SK-N-SH (cell line): ENCODE data around the gene WDR88. TPM values are rescaled to one million over a fixed set of nuclear protein-coding genes. Genes with fewer than 3 reads are reported as not detected.

Experiments
- CTCF ChIA-PET: fragments of 300-600, 350-600 bp; formaldehyde crosslinking; extraction: SDS; loops from one replicate; lab custom pipeline; 2021; lab: Yijun Ruan, JAX
- POLR2A ChIA-PET: fragments of 350-600 bp; sonication (Branson Sonifier 250); formaldehyde crosslinking; extraction: SDS; loops from one replicate; lab custom pipeline; 2020; ENCODE audit warnings: antibody characterized with exemption, inconsistent platforms; lab: Yijun Ruan, JAX
- DNase-seq: peaks from one replicate; pipeline ENCODE4 v3.0.0; 2012
- H2AFZ ChIP-seq: fragments of 200-600 bp; sonication (generic); 2 replicates; pipeline ENCODE4 v1.8.1; 2016; ENCODE audit warnings: antibody characterized with exemption, mild to moderate bottlenecking, low read depth
- H3F3A ChIP-seq: fragments of 200-600 bp; sonication (generic); replicated peaks from 2 replicates; pipeline ENCODE3; 2016; ENCODE audit warnings: antibody characterized with exemption, mild to moderate bottlenecking; ENCODE audit not compliant: insufficient read depth
- H3K27ac ChIP-seq, 2 experiments: fragments of 200-500 bp in 1 of 2; fragments of 200-600 bp in 1 of 2; sonication (Bioruptor generic) in 1 of 2; sonication (generic), shearing (Covaris generic) in 1 of 2; 2 replicates each; pipeline versions ENCODE4 v1.5.1 to v1.6.1; 2014 to 2016; ENCODE audit warnings: low read depth in 2 of 2, inconsistent platforms in 1 of 2, low read length in 1 of 2, mild to moderate bottlenecking in 1 of 2, mixed read lengths in 1 of 2
- H3K27me3 ChIP-seq: fragments of 200-600 bp; sonication (generic), shearing (Covaris generic); 2 replicates; pipeline ENCODE4 v1.6.1; 2016; ENCODE audit warnings: mixed run types; ENCODE audit not compliant: insufficient read depth
- H3K36me3 ChIP-seq, 2 experiments: fragments of 200-500 bp in 1 of 2; fragments of 200-600 bp in 1 of 2; sonication (Bioruptor generic) in 1 of 2; sonication (generic) in 1 of 2; replicated peaks in 1 of 2; 2 replicates each; pipeline versions ENCODE3 to v1.5.1; 2014 to 2016; ENCODE audit warnings: low read length in 1 of 2, mild to moderate bottlenecking in 1 of 2; ENCODE audit not compliant: insufficient read depth in 2 of 2, control insufficient read depth in 1 of 2
- H3K4me1 ChIP-seq, 2 experiments: fragments of 200-500 bp in 1 of 2; fragments of 200-600 bp in 1 of 2; sonication (Bioruptor generic) in 1 of 2; sonication (generic), shearing (Covaris generic) in 1 of 2; 2 replicates each; pipeline versions ENCODE4 v1.5.1 to v1.6.1; 2014 to 2016; ENCODE audit warnings: low read depth in 1 of 2, low read length in 1 of 2, mixed run types in 1 of 2; ENCODE audit not compliant: insufficient read depth in 2 of 2, control insufficient read depth in 1 of 2
- H3K4me2 ChIP-seq: fragments of 200-600 bp; sonication (generic), shearing (Covaris generic); 2 replicates; pipeline ENCODE4 v1.6.1; 2017; ENCODE audit warnings: mixed run types
- H3K4me3 ChIP-seq, 2 experiments: fragments of 200-500 bp in 1 of 2; fragments of 200-600 bp in 1 of 2; sonication (Bioruptor generic) in 1 of 2; sonication (generic), shearing (Covaris generic) in 1 of 2; 2 replicates each; pipeline versions ENCODE4 v1.5.1 to v1.8.1; 2014 to 2016; ENCODE audit warnings: low read depth in 2 of 2, inconsistent platforms in 1 of 2, low read length in 1 of 2, mild to moderate bottlenecking in 1 of 2, mixed read lengths in 1 of 2, moderate library complexity in 1 of 2
- H3K79me2 ChIP-seq: fragments of 200-600 bp; sonication (generic); 2 replicates; pipeline ENCODE4 v1.8.1; 2017; ENCODE audit warnings: mild to moderate bottlenecking; ENCODE audit not compliant: insufficient read depth
- H3K9ac ChIP-seq: fragments of 200-600 bp; sonication (generic); 2 replicates; pipeline ENCODE4 v1.6.1; 2017; ENCODE audit warnings: mixed run types
- H3K9me2 ChIP-seq: fragments of 200-600 bp; sonication (generic); 2 replicates; pipeline ENCODE4 v1.6.1; 2017; ENCODE audit warnings: mixed run types
- H3K9me3 ChIP-seq: fragments of 200-600 bp; sonication (generic); 2 replicates; pipeline ENCODE4 v1.6.1; 2017; ENCODE audit warnings: mixed run types, mild to moderate bottlenecking, moderate library complexity
- H4K20me1 ChIP-seq: fragments of 200-600 bp; sonication (generic); 2 replicates; pipeline ENCODE4 v1.6.1; 2017; ENCODE audit warnings: mild to moderate bottlenecking, mixed run types; ENCODE audit not compliant: insufficient read depth
- CHD2 ChIP-seq: fragments of 150-350 bp; IDR thresholded peaks from 2 replicates; pipeline ENCODE4 v1.6.1; 2018; ENCODE audit warnings: low read length; ENCODE audit not compliant: partially characterized antibody
- EP300 ChIP-seq, 2 experiments: IDR thresholded peaks; 2 replicates each; pipeline versions ENCODE4 v1.4.0 to v1.6.1; 2012; ENCODE audit warnings: borderline replicate concordance in 1 of 2, low read depth in 1 of 2, low read length in 1 of 2
- FOXM1 ChIP-seq: IDR thresholded peaks from 2 replicates; pipeline ENCODE4 v1.4.0; 2012; ENCODE audit warnings: low read depth, mild to moderate bottlenecking
- GABPA ChIP-seq: IDR thresholded peaks from 2 replicates; pipeline ENCODE4 v1.4.0; 2012; ENCODE audit warnings: low read depth, mild to moderate bottlenecking
- JUND ChIP-seq: IDR thresholded peaks from 2 replicates; pipeline ENCODE4 v1.4.0; 2012
- PBX3 ChIP-seq: IDR thresholded peaks from 2 replicates; pipeline ENCODE4; 2012
- POLR2AphosphoS5 ChIP-seq: IDR thresholded peaks from 2 replicates; pipeline ENCODE4 v1.6.1; 2012; ENCODE audit warnings: low read depth, low read length
- RAD21 ChIP-seq: IDR thresholded peaks from 2 replicates; pipeline ENCODE4 v1.6.1; 2012; ENCODE audit warnings: mild to moderate bottlenecking, low read length
- REST ChIP-seq: IDR thresholded peaks from 2 replicates; pipeline ENCODE4 v1.6.1; 2012; ENCODE audit warnings: mild to moderate bottlenecking, low read depth, low read length, moderate library complexity
- SIN3A ChIP-seq: IDR thresholded peaks from 2 replicates; pipeline ENCODE4 v1.6.1; 2012; ENCODE audit warnings: low read depth, mild to moderate bottlenecking, low read length, moderate library complexity, borderline replicate concordance
- USF1 ChIP-seq: IDR thresholded peaks from 2 replicates; pipeline ENCODE4 v1.4.0; 2012; ENCODE audit warnings: low read depth, borderline replicate concordance
- YY1 ChIP-seq: IDR thresholded peaks from 2 replicates; pipeline ENCODE4 v1.4.0; 2012; ENCODE audit warnings: low read depth, mild to moderate bottlenecking
- WGBS: methylation state at CpG from one replicate; pipeline ENCODE4 v1.1.6; 2017; ENCODE audit warnings: low lambda C conversion rate; 5-methylcytosine and 5-hydroxymethylcytosine counted together
- polyA plus RNA-seq, 3 experiments: library from polyadenylated mRNA; depleted of rRNA; stranded (reverse); fragments of >200 nt; gene quantifications; 2 replicates each; pipeline ENCODE4 v1.2.3, GENCODE V29; 2012
- TF ChIP-seq, protein P1 (sequence below): fragments of 150-350 bp; IDR thresholded peaks from 2 replicates; pipeline ENCODE4 v1.6.1; 2017; ENCODE audit warnings: antibody characterized with exemption, low read length, low read depth, borderline replicate concordance
- TF ChIP-seq, protein P2 (sequence below): fragments of 200-600 bp; sonication (generic); IDR thresholded peaks from 2 replicates; pipeline ENCODE4 v1.6.1; 2017; ENCODE audit warnings: antibody characterized with exemption, mild to moderate bottlenecking, moderate library complexity
- TF ChIP-seq, protein P3 (sequence below): fragments of 150-350 bp; IDR thresholded peaks from 2 replicates; pipeline ENCODE4 v1.6.1; 2016; ENCODE audit warnings: mild to moderate bottlenecking, low read depth, low read length

Gene WDR88
- polyA plus RNA-seq, 1 of the 3 experiments (the other 2 are of a cell fraction): not detected

GRCh38 chr19:33089010-33089409, 42.9 kb upstream of the WDR88 start:
- Histone ChIP-seq H3F3A (no peaks in the 10 kb centered on the region), H3K9ac (no peak overlapping the region), H3K27me3 (no peaks in the 10 kb centered on the region), H3K36me3 (peaks cover 8 to 27% of the 10 kb centered on the region in 2 experiments), H3K9me2 (no peaks in the 10 kb centered on the region), H3K4me1 (no peaks in the 10 kb centered on the region), H2AFZ (no peak overlapping the region), H3K4me3 (no peak overlapping the region), H3K79me2 (peaks cover 6% of the 10 kb centered on the region; the same call in 1 of the 2 replicates), H3K27ac (no peak overlapping the region), H4K20me1 (no peaks in the 10 kb centered on the region), H3K4me2 (no peak overlapping the region), H3K9me3 (no peaks in the 10 kb centered on the region)
- WGBS: 87% methylated on average over 3 of the region's 3 CpGs
- no peak for TF ChIP-seq YY1
- TF ChIP-seq PBX3: no peak
- TF ChIP-seq, protein P1, sequence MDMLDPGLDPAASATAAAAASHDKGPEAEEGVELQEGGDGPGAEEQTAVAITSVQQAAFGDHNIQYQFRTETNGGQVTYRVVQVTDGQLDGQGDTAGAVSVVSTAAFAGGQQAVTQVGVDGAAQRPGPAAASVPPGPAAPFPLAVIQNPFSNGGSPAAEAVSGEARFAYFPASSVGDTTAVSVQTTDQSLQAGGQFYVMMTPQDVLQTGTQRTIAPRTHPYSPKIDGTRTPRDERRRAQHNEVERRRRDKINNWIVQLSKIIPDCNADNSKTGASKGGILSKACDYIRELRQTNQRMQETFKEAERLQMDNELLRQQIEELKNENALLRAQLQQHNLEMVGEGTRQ: no peak
- TF ChIP-seq JUND: no peak
- no peak for DNase-seq
- ChIA-PET POLR2A (no interaction called here), CTCF (interaction anchor here (2.3 kb wide), 1 partner anchor 30 kb away, joined by 10 read pairs; no protein-coding TSS in a partner anchor)

GRCh38 chr19:33090179-33090578, 41.7 kb upstream of the WDR88 start:
- H3F3A ChIP-seq: no peaks in the 10 kb centered on the region
- H3K4me1 ChIP-seq: no peaks in the 10 kb centered on the region
- no peaks in the 10 kb centered on the region for H3K9me3 ChIP-seq
- 85% methylated on average over 3 of the region's 3 CpGs for WGBS
- no peak for DNase-seq
- no peak overlapping the region for H3K4me3 ChIP-seq
- no peak overlapping the region for H2AFZ ChIP-seq
- ChIA-PET POLR2A (no interaction called here), CTCF (no interaction called here)
- no peak overlapping the region for H3K27ac ChIP-seq
- no peak overlapping the region for H3K4me2 ChIP-seq
- H3K9ac ChIP-seq: no peak overlapping the region
- no peaks in the 10 kb centered on the region for H3K27me3 ChIP-seq
- H3K79me2 ChIP-seq: peaks cover 5% of the 10 kb centered on the region; the same call in 1 of the 2 replicates
- no peak for TF ChIP-seq GABPA
- TF ChIP-seq, protein P2, sequence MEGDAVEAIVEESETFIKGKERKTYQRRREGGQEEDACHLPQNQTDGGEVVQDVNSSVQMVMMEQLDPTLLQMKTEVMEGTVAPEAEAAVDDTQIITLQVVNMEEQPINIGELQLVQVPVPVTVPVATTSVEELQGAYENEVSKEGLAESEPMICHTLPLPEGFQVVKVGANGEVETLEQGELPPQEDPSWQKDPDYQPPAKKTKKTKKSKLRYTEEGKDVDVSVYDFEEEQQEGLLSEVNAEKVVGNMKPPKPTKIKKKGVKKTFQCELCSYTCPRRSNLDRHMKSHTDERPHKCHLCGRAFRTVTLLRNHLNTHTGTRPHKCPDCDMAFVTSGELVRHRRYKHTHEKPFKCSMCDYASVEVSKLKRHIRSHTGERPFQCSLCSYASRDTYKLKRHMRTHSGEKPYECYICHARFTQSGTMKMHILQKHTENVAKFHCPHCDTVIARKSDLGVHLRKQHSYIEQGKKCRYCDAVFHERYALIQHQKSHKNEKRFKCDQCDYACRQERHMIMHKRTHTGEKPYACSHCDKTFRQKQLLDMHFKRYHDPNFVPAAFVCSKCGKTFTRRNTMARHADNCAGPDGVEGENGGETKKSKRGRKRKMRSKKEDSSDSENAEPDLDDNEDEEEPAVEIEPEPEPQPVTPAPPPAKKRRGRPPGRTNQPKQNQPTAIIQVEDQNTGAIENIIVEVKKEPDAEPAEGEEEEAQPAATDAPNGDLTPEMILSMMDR: no peak
- TF ChIP-seq SIN3A: no peak
- no peak for TF ChIP-seq POLR2AphosphoS5
- no peak for TF ChIP-seq EP300 (IDR thresholded peaks at IDR 0.05; ENCODE audit: borderline replicate concordance in 1 of 2, low read depth in 1 of 2, low read length in 1 of 2)
- no peak for TF ChIP-seq RAD21
- TF ChIP-seq, protein P3, sequence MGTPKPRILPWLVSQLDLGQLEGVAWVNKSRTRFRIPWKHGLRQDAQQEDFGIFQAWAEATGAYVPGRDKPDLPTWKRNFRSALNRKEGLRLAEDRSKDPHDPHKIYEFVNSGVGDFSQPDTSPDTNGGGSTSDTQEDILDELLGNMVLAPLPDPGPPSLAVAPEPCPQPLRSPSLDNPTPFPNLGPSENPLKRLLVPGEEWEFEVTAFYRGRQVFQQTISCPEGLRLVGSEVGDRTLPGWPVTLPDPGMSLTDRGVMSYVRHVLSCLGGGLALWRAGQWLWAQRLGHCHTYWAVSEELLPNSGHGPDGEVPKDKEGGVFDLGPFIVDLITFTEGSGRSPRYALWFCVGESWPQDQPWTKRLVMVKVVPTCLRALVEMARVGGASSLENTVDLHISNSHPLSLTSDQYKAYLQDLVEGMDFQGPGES: no peak
- TF ChIP-seq REST: no peak
- no peak for TF ChIP-seq USF1
- no peak for TF ChIP-seq CHD2
- no peak for TF ChIP-seq FOXM1
- peaks cover 8 to 27% of the 10 kb centered on the region in 2 experiments for H3K36me3 ChIP-seq
- no peaks in the 10 kb centered on the region for H4K20me1 ChIP-seq
- H3K9me2 ChIP-seq: no peaks in the 10 kb centered on the region
